ENCODE data around the gene TXNL4B. TPM values are rescaled to one million over a fixed set of nuclear protein-coding genes. Genes with fewer than 3 reads are reported as not detected.

TXNL4B gene
- total RNA-seq, 6 experiments from 2014 or later, result 5.5 to 11.6 (median 8.2) TPM

DNA sequence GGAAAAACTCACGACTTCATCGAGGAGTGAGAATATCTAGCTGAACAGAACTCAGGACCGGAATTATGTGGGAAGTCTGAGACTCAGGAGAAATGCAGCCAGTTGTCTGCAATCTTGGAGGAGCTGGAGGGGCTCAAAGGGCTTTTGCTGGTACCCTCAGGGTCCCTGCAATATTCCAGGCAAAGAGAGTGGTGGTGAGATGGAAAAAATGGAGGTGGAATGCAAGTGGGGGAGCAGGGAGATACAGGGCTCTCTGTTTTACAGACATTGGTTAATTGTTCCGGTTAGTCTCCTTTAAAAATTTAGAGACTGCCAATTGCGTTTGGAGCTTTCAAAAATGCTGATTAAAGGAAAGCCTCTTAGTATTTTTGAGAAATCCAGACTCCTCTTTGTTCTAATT, 57.3 kb downstream of the TXNL4B start:
- no peaks in the 10 kb centered on the region for H3K36me3 ChIP-seq
- no peak overlapping the region for H3K4me3 ChIP-seq
- DNase-seq (no peak), ATAC-seq (no peak)
- TF ChIP-seq POLR2A (IDR thresholded peaks at IDR 0.05), result no peak
- no peak for TF ChIP-seq CTCF (IDR thresholded peaks at IDR 0.05)
- 74% methylated on average over 5 of the region's 5 CpGs for WGBS (ENCODE audit: insufficient coverage, low coverage, low lambda C conversion rate, missing lambda C conversion rate)
- H3K27me3 ChIP-seq, result no peaks in the 10 kb centered on the region
- H3K27ac ChIP-seq, result no peak overlapping the region
- H3K9me3 ChIP-seq, result no peaks in the 10 kb centered on the region
- H3K4me1 ChIP-seq, result peaks cover 0 to 11% (median 0%) of the 10 kb centered on the region in 4 donors
- intact Hi-C loops (cut with DNase I), result no loop called here

Other genes starting within 250 kb of the TXNL4B start
- gene ATXN1L, start 247.6 kb downstream of the TXNL4B start, total RNA-seq, result 10 to 100 TPM in 3 of 6 experiments, 1 to 10 TPM in 3; 9.2 to 11.9 (median 10.3) TPM
- gene ZNF821, start 209.4 kb downstream of the TXNL4B start, total RNA-seq, result 1 to 10 TPM; 1.3 to 3.8 (median 1.7) TPM
- gene IST1, start 198.1 kb downstream of the TXNL4B start, total RNA-seq, result 10 to 100 TPM; 44.7 to 73.4 (median 65.5) TPM
- gene PKD1L3, start 93.2 kb downstream of the TXNL4B start, total RNA-seq, result 1 to 10 TPM in 2 of 6 experiments, under 1 TPM in 4; 0.60 to 2.0 (median 0.83) TPM
- gene DHODH, start 84.9 kb downstream of the TXNL4B start, total RNA-seq, result 100 to 1,000 TPM in 1 of 6 experiments, 10 to 100 TPM in 5; 26.7 to 108 (median 74.6) TPM
- over 10,000 TPM; 42,048 to 58,242 (median 47,923) TPM for gene HP, start 39.1 kb downstream of the TXNL4B start, total RNA-seq
- 100 to 1,000 TPM; 115 to 337 (median 142) TPM for gene HPR, start 30.4 kb downstream of the TXNL4B start, total RNA-seq
- gene DHX38, start 227 bp upstream of the TXNL4B start, total RNA-seq, result 10 to 100 TPM; 22.2 to 29.8 (median 23.3) TPM
- gene PMFBP1, start 78.5 kb upstream of the TXNL4B start, total RNA-seq, result under 1 TPM in 4 of 6 experiments, not detected in 2; 0.09 to 0.53 (median 0.19) TPM

All from right lobe of liver (tissue), 6 donors.